PC-3 (cell line): Measurements from ENCODE around the gene DNAAF5.

Experiments used
- CTCF ChIP-seq: fragments of 300-600 bp; sonication (generic); conservative IDR thresholded peaks from 2 replicates; pipeline ENCODE4 v1.5.1; 2017; ENCODE audit warnings: antibody characterized with exemption, low read depth, mild to moderate bottlenecking, low read length
- EZH2 ChIP-seq: fragments of 300-600 bp; sonication (generic); IDR thresholded peaks from one replicate; pipeline ENCODE4 v1.6.1; 2017; ENCODE audit warnings: antibody characterized with exemption, mild to moderate bottlenecking, low read length; ENCODE audit not compliant: unreplicated experiment
- EZH2phosphoT487 ChIP-seq: fragments of 300-600 bp; sonication (generic); IDR thresholded peaks from 2 replicates; pipeline ENCODE4 v1.6.1; 2018; ENCODE audit warnings: mild to moderate bottlenecking, antibody characterized with exemption, low read length, borderline replicate concordance

GRCh38 chr7:805261-805660 is 78.8 kb downstream of the DNAAF5 start:
- TF ChIP-seq CTCF (no peak), EZH2phosphoT487 (no peak), EZH2 (no peak)
